NCI-H748 (cell line): ENCODE results near the gene SWAP70.

Experiments used
- DNase-seq: peaks from one replicate; lab custom pipeline; 2025; ENCODE audit not compliant: unreplicated experiment; lab: John Stamatoyannopoulos, UW

SWAP70 gene

DNA sequence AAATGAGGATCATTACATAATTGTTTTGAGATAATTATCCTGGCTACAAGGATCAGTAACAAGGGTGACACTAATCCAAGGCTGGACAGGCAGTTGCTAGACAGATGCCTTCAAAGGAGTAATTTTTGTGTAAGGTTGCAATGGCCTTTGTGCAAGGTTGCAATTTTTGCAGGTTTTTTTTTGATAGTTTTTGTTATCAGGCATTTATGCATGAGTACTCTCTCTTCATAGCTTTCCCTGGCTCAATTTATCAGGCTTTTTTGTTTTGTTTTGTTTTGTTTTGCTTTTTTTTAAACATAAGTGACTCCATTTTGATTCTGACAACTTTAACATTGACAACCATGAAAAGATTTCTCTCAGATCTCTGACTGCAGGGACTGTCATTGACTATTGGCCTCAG is 110.2 kb downstream of the SWAP70 start:
- DNase-seq = no peak

DNA sequence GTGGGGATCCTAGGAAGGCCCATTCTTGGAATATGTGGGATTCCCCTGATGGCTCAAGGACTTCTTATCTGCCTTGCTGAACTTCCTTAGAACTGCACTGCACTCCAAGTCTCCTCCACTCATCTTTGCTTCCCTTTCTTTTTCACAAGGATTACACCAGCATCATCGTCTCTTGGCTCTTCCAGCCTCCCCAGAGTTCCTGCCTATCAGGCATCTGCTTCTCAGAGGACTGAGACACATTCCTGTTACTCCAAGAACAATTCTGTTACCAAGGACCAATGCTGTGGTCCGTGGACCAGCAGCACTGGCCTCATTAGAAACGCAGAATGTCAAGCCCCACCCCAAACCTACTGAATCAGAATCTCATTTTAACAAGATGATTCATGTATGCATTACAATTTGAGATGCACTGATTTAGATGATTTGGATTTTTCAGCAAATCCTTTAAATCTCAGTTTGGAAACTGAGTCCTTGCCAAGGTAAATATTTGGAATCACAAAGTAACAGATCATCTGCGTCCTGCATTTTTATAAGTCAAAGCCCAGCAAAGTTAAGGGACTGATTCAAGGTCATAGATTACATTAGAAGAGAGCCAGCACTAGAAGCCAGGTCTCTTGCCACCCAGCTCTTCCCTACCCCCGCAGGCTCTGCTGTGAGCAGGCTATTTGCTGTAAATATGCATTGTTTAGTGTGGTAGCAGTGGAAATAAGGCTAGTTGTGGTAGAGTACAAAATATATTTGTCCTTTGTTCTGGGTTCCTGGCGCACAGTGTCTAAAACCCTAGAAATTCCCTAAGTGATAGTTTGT is 110.9 kb downstream of the SWAP70 start:
- no peak for DNase-seq

DNA sequence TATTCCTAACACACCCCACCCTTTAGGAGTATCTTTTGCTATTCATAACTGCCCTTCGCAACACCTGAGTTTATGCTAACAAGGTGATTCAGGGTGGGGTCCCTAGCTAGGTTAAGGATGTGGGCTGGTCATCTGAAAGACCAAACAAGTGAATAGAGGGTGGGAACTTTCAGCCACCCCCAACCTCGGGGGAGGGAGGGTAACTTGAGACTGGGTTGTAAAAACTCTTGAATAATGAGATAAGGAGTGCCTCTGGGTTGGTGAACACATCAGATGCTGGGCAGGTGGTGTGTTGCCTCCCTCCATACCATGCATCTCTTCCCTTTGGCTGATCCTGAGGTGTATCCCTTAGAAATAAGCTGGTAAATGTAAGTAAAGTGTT is 111.5 kb downstream of the SWAP70 start:
- DNase-seq = peak; percentile 25

DNA sequence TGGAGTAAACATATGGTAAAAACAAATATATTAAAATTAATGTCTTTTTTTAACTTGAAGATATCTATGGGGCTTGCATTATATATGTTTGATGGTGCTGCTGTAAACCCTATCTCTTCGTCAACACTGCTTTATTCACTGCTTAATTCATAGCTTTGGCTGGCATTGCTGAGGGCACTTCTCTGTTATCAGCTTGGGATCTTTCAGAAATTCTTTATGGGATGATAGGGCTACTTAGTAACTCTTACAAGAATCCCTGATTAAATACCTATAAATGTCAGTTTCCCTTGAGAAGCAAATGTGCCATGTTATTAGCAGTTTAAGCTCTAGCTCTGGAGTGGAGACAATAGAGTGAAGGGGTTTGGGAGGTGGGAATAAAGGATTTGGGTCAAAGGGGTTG is 112.3 kb downstream of the SWAP70 start:
- no peak for DNase-seq

DNA sequence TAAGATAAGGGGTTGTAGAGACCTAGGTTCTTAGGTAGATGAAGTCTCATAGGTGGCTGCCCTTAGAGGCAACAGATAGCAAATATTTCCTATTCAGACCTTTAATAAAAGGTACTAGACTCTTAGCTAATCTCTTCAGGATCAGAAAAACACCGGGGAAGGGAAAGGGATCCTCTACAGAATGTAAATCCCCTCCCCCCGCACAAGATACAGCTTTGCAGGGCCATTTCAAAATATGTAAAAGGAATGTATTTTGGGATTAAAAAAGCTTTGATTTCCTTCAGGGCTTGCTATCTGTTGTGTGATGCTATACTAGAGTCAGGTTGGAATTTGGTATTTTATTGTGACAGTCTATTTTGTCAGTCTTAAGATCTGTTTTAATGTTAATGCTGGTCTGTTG is 113.2 kb downstream of the SWAP70 start:
- DNase-seq = no peak

DNA sequence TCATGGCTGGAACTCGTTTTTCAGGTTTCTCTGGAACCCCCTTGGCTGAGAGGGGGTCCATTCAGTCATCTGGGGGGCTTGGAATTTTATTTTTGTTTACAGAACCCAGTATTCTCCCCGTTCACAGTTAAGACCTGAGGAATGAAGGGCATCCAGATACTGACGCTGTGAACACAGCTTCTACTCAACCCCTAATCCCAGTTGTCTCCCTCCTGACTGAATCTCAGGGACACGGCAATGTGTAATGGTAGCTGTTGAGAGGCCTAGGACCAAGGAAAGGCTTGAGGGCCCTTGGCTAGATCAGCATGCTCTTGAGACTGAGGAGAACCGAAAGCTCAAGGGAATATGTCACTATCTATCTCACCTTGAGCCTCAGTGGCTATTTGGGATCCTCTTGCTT is 113.6 kb downstream of the SWAP70 start:
- DNase-seq = no peak

DNA sequence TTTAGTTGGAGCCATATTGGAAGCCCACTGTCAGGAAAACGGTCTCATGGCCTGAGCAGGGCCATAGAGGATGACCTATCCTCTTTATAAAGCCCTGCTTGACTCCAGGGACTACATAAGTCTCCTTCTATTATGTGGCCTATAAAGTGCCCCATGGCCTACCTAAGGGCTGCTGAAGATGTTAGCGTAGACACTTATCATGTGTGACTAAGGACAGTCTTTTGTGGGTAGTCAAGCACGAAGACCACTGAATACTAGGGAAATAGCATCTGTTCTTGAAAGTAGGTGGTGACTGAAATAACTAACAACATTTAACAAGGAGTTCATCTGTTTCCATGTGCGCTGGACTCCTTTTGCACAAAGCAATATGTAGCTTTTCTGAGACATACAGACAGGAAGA is 117.1 kb downstream of the SWAP70 start:
- no peak for DNase-seq

DNA sequence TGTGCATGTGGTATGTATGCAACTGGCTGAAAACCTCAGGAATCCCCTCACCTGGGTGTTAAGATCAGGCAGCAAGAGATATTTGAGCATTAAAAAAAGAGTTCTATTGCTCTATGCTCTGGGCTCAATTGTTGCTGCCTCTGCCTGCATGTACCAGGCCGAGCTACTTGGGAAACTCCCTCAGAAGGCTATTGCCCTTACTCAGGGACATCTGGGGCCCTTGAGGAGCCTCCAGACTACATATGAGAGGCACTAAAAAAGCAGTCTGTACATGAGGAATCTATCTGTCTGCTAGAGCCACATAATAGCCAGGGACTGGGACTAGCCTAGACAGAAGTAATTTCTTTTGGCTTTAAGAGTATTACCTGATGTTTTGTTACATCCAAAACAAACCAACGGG is 120.1 kb downstream of the SWAP70 start:
- no peak for DNase-seq

DNA sequence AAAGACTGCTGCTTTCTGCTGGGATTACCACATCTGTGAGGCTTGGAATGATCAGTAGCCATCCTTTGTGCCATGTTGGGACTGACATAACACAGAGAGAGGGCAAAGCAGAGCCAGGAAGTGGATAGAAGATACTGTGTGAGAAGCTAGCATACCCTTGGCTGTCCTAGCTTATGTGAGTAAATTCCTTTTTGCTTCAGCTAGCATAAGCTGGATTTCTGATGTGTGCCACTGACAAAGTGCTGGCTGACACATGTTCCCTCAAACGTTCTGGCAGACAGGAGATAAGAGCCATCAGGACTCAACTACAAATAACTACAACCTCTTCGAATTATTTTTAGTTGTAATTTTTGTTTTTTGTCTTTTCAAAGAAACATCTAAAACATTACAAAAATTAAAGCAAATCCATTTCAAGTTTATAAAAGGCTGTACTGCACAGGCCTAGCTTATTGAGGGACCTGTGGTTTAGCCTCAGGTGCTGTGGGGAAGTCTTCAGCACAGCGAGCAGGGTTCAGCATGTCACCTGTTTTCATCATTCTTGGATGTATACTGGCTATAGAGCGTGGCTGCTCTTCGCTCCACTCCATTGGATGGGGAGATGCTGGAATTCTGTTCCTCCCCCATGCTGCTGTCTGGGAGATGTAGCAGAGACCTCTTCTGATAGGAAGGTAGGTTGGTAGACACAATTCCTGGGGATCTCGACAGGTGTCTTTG is 120.9 kb downstream of the SWAP70 start:
- no peak for DNase-seq

DNA sequence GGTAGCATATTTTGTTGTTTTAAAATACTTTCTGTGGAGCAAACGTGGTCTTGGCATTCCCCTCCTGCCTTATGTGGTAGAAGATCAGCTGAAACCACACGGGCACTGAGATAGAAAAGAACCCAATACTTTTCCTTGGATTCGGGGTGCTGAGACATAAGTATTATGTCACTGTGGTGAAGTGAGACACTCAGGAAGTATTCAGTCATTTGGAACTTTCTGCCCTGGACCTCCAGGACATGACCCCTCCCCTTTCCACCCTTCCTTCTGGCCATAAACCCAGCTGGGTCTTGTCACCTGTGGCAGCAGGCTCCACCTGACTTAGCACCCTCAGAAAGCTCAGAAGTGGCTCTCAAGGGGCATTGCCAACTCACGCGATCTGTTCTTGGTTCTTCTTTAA is 123.4 kb downstream of the SWAP70 start:
- no peak for DNase-seq

DNA sequence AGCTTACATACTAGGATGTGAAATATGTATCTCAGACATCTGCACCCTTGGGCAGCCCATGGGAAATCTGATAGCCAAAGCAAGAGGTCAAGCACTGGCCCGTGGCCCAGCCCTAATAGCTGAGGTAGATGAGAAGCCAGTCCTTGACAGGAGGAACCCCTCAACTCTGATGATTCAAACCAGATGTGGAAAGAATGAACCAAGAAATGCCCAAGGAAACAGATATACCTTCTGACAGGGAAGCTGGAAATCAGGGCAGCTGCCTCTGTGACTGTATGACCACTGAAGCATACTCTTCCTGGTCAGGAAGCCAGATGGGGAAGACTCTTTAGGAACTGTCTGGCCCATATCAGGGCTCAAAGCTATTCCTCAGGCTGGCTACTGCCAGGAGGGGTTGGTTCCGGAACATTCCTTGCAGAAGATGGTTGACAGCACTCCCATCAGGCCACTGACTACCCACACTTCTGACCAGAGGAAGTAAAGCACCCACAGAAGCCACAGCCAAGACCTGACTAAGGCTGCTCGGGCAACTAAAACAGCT is 124.2 kb downstream of the SWAP70 start:
- no peak for DNase-seq

DNA sequence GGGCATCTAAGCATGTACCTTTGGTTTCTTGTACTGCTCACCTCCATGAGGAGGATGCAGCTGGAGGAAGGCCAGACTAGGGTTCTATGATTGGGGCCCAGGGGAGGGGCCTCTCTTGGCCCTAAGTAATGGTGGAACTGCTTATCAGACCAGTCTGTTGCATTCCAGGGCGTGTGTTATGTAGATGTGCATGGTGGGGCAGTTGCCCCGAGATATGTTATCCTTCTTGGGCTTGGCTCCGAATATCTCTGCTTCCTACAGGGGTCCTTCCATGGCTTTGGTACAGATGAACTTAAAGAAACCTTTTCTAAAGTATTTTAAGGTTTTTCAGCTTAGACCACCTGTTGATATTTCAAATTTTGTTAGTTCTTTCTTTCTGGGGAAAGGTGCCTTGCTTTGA is 126.0 kb downstream of the SWAP70 start:
- no peak for DNase-seq

DNA sequence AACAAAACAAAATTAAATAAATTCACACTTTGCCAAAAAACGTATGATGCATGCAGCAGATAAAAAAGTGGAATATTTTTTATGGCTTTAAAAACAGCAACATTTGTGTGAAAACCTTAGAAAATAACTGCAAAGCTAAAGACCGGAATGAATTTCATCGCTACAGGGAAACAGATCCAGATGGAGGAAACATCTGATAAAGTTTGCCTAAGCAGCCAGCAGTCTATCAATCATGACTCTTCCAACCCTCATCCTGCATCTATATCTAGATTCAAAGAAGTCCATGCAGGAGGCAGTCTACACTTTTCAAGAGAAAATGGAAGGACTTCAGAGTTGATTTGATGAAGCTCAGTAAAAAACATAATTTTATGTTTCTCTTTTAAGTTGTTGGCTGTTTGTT is 126.8 kb downstream of the SWAP70 start:
- no peak for DNase-seq

DNA sequence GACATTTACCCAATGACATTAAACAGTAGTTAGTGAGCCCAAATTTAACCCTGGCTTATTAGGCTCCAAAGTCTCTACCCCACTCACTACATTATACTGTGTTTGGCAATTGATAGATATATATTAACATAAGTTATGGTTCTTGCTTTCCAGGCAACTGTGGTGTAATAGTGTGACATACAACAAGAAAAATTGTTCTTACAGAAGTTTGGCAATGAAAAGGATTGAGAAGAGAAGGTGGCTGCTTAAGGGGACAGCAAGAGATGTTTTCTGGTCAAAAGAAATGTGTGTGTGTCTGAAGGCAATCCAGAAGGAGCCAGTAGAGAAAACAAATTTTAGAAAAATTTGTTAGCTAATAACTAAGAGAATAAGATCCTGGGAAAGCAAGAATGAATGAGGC is 132.4 kb downstream of the SWAP70 start:
- no peak for DNase-seq

DNA sequence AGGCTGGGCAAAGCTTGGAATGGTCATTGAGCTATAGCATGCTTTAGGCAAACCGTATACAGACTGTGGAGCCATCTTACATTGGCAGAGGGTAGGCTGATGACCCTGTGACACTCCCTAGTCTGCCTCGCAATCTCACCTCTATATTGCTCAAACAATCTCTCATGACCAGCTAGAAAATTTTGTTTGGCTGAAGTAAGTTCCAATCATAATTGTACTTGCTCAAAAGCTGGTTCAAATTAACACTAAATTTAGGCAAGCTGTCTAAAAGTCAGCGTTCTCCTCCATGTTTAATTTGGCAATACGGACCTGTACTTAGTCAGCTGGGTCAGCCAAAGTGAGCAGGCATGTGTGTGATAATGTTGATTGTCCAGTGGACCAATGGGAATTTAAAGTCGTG is 133.0 kb downstream of the SWAP70 start:
- DNase-seq = no peak

DNA sequence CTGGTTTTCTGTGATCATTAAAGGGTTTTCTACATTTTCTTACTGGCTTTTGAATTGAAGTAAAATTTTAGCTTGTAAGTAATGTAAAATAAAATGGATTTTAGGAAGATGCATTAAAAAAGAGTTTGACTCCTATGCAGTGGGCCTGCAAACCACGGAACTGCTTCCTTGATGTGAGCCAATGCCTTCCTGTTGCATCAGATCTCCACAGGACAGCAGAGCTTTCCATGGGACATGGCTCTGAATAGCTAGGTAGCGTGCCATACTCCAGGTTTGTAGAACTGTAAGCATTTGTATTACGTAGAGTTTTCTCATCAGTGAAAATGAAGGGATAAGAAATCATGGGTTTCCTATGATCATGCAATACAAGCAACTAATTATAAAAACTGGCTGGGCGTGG is 133.4 kb downstream of the SWAP70 start:
- DNase-seq = no peak

DNA sequence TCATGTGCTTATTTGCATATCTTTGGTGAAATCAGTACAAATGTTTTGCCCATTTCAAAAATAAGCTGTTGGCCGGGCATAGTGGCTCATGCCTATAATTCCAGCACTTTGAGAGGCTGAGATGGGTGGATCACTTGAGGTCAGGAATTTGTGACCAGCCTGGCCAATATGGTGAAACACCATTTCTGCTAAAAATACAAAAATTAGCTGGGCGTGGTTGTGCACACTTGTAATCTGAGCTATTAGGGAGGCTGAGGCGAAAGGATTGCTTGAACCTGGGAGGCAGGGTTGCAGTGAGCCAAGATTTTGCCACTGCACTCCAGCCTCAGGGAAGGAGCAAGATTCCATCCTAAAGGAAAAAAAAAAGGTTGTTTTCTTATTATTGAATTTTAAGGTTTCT is 136.0 kb downstream of the SWAP70 start:
- no peak for DNase-seq

DNA sequence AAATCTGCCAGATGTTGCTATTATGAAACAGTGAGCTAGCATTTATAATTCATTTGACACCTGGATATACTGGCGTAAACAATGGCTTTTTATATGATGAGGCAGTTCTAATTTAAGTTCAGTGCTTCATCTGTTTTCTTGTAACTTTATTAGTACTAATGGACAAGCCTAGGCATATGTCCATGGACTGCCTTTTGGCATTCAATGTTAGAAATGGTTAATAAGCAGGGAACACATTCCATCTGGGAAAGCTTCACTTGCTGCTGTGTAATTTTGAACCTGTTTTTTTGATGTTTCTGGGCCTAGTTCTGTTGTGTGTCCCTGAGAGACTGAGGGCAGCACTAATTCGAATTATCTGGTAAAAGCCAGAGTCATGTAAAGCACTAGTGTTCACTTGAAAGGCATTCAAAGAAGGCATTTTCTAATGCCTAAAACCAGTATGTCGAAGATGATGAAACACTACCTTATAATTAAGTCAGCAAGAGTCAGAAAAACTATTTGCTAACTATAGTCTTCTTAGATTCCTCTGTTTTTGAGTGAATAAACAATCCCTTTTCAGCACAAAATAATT is 138.5 kb downstream of the SWAP70 start:
- no peak for DNase-seq
